ENCODE data around the gene AKAP13. TPM values are rescaled to one million over a fixed set of nuclear protein-coding genes. Genes with fewer than 3 reads are reported as not detected.

AKAP13 gene
- total RNA-seq, 1 experiment from 2014 or later: 47.3 TPM

DNA sequence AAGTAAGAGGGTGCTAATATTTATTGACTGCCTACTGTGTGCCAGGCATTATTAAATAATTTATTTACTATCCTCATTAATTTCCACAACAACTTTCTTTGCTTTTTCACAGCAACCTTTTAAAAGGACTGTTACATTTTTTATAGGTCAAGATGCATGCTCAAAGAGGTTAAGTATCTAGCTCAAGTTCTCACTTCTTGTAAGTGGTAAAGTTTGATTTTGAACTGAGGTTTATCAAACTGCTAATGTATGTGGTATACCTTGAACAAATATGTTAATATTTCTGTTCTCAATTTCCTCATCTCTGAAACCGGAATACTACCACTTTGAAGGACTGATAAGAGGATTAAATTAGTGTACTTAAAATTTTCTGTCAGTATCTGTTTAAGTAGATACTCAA lies 183.3 kb downstream of the AKAP13 start:
- H3K4me1 ChIP-seq (ENCODE audit: insufficient read depth, low read length): 0 out of 2 replicates have a peak, but pooled peaks cover 3% of the 10 kb centered on the region
- H3K4me2 ChIP-seq (ENCODE audit: insufficient read depth, insufficient read length, low read length): no peak overlapping the region
- Mint-ChIP-seq H3K9me3 (no peaks in the 10 kb centered on the region), H3K36me3 (ENCODE audit: insufficient read depth in 1 of 3, low read depth in 3 of 3) (0 out of 7 replicates have a peak, but pooled peaks cover 0 to 7% (median 0%) of the 10 kb centered on the region in 3 experiments), H3K27me3 (ENCODE audit: low read depth) (no peaks in the 10 kb centered on the region), H3K27ac (no peak overlapping the region), H3K4me3 (no peak overlapping the region), H3K4me1 (peaks cover 8 to 28% of the 10 kb centered on the region in 2 experiments)
- no peak overlapping the region for H2BK12ac ChIP-seq (ENCODE audit: insufficient read length, low read depth, low read length)
- no peaks in the 10 kb centered on the region for H3K27me3 ChIP-seq (ENCODE audit: insufficient read depth, low read length)
- no peak overlapping the region for H2BK5ac ChIP-seq (ENCODE audit: insufficient read length, low read length)
- no peaks in the 10 kb centered on the region for H3K79me1 ChIP-seq (ENCODE audit: insufficient read depth, low read depth, low read length, poor library complexity, severe bottlenecking)
- no peak for DNase-seq
- no peak overlapping the region for H3K56ac ChIP-seq (ENCODE audit: insufficient read length, low read depth, low read length)
- H3K9ac ChIP-seq (ENCODE audit: extremely low read depth, insufficient read length, low read length): no peak overlapping the region
- H3K14ac ChIP-seq (ENCODE audit: insufficient read depth, low read length): no peak overlapping the region
- H3K4ac ChIP-seq (ENCODE audit: low read depth, low read length): no peak overlapping the region
- H3K18ac ChIP-seq (ENCODE audit: insufficient read length, low read depth, low read length): no peak overlapping the region
- H3K23me2 ChIP-seq (ENCODE audit: insufficient read length, low read depth, low read length, poor library complexity, severe bottlenecking): no peaks in the 10 kb centered on the region
- no peak overlapping the region for H3K27ac ChIP-seq (ENCODE audit: insufficient read length, low read depth, low read length)
- TF ChIP-seq, protein P1, sequence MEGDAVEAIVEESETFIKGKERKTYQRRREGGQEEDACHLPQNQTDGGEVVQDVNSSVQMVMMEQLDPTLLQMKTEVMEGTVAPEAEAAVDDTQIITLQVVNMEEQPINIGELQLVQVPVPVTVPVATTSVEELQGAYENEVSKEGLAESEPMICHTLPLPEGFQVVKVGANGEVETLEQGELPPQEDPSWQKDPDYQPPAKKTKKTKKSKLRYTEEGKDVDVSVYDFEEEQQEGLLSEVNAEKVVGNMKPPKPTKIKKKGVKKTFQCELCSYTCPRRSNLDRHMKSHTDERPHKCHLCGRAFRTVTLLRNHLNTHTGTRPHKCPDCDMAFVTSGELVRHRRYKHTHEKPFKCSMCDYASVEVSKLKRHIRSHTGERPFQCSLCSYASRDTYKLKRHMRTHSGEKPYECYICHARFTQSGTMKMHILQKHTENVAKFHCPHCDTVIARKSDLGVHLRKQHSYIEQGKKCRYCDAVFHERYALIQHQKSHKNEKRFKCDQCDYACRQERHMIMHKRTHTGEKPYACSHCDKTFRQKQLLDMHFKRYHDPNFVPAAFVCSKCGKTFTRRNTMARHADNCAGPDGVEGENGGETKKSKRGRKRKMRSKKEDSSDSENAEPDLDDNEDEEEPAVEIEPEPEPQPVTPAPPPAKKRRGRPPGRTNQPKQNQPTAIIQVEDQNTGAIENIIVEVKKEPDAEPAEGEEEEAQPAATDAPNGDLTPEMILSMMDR (conservative IDR thresholded peaks at IDR 0.05): no peak
- H2BK15ac ChIP-seq (ENCODE audit: low read depth, low read length): no peak overlapping the region
- no CpG with 5 or more reads among the region's 1 CpG for WGBS (ENCODE audit: extremely low coverage, insufficient read length, low lambda C conversion rate)
- no peak overlapping the region for H4K8ac ChIP-seq (replicated peaks; ENCODE audit: insufficient read length, low read depth, low read length)
- H3K23ac ChIP-seq (ENCODE audit: insufficient read length, low read depth, low read length): no peak overlapping the region
- no peaks in the 10 kb centered on the region for H3K9me3 ChIP-seq (ENCODE audit: control insufficient read depth, low read depth, low read length)
- no peak overlapping the region for H4K5ac ChIP-seq (ENCODE audit: insufficient read length, low read depth, low read length)
- H2AK5ac ChIP-seq (ENCODE audit: insufficient read length, low read length): no peak overlapping the region
- no peak overlapping the region for H3T11ph ChIP-seq (ENCODE audit: low read length)
- no peaks in the 10 kb centered on the region for H4K20me1 ChIP-seq (ENCODE audit: control insufficient read depth, insufficient read depth, insufficient read length)
- no peak overlapping the region for H4K91ac ChIP-seq (ENCODE audit: insufficient read length, low read depth, low read length)
- no peak overlapping the region for H2BK20ac ChIP-seq (ENCODE audit: low read depth, low read length, poor library complexity, severe bottlenecking)
- H2AFZ ChIP-seq (ENCODE audit: low read length): no peak overlapping the region
- H2BK120ac ChIP-seq (ENCODE audit: low read depth, low read length, poor library complexity, severe bottlenecking): no peak overlapping the region
- no peaks in the 10 kb centered on the region for H3K79me2 ChIP-seq (ENCODE audit: insufficient read depth, low read length)
